ENCODE data around the gene SHOC1.
"Not testable (repeated sequence)": the region's sequence is repeated elsewhere in the genome, so short reads cannot be mapped to it uniquely, and the experiment has no call there.

The SHOC1 gene

GRCh38 chr9:111795557-111795839 is 761 bp upstream of the SHOC1 start:
- H3K4me3 ChIP-seq (ENCODE audit: low read depth, low read length): no peak overlapping the region
- TF ChIP-seq CTCF (IDR thresholded peaks at IDR 0.05; ENCODE audit: borderline replicate concordance, insufficient read depth, low read depth, low read length): no peak

GRCh38 chr9:111791821-111792220 is 2.9 kb downstream of the SHOC1 start:
- H3K4me3 ChIP-seq (ENCODE audit: low read depth, low read length): not testable (repeated sequence)

GRCh38 chr9:111789881-111790280 is 4.9 kb downstream of the SHOC1 start:
- no peak for TF ChIP-seq CTCF (IDR thresholded peaks at IDR 0.05; ENCODE audit: borderline replicate concordance, insufficient read depth, low read depth, low read length)
- H3K4me3 ChIP-seq (ENCODE audit: low read depth, low read length): no peak overlapping the region

GRCh38 chr9:111783857-111784256 is 10.9 kb downstream of the SHOC1 start:
- no peak for TF ChIP-seq CTCF (IDR thresholded peaks at IDR 0.05; ENCODE audit: borderline replicate concordance, insufficient read depth, low read depth, low read length)
- H3K4me3 ChIP-seq (ENCODE audit: low read depth, low read length): no peak overlapping the region

GRCh38 chr9:111783424-111783823 is 11.3 kb downstream of the SHOC1 start:
- TF ChIP-seq CTCF (IDR thresholded peaks at IDR 0.05; ENCODE audit: borderline replicate concordance, insufficient read depth, low read depth, low read length): no peak
- H3K4me3 ChIP-seq (ENCODE audit: low read depth, low read length): no peak overlapping the region

GRCh38 chr9:111766066-111766465 is 28.7 kb downstream of the SHOC1 start:
- TF ChIP-seq CTCF (IDR thresholded peaks at IDR 0.05; ENCODE audit: borderline replicate concordance, insufficient read depth, low read depth, low read length): no peak
- no peak overlapping the region for H3K4me3 ChIP-seq (ENCODE audit: low read depth, low read length)

GRCh38 chr9:111762556-111762955 is 32.2 kb downstream of the SHOC1 start:
- H3K4me3 ChIP-seq (ENCODE audit: low read depth, low read length): no peak overlapping the region
- TF ChIP-seq CTCF (IDR thresholded peaks at IDR 0.05; ENCODE audit: borderline replicate concordance, insufficient read depth, low read depth, low read length): no peak

Measured in GM12875 (cell line).